Stomach (tissue), 9 donors: ENCODE results near the gene KLK12. TPM values are rescaled to one million over a fixed set of nuclear protein-coding genes. Genes with fewer than 3 reads are reported as not detected.
"Not testable (repeated sequence)": the region's sequence is repeated elsewhere in the genome, so short reads cannot be mapped to it uniquely, and the experiment has no call there.

Source experiments
- DNase-seq, 2 donors: peaks; one replicate each; pipeline versions ENCODE4 v3.0.0 to v3.0.0-alpha.2; 2013 to 2019
- H3K27ac ChIP-seq, 5 donors: fragments of 200-600 bp in 4 of 5; sonication (generic) in 4 of 5; one replicate each; pipeline ENCODE4 v1.5.1; 2013 to 2019; ENCODE audit warnings: mild to moderate bottlenecking in 1 of 5, moderate library complexity in 1 of 5
- H3K27me3 ChIP-seq, 3 donors: fragments of 200-600 bp; sonication (generic); one replicate each; pipeline ENCODE4 v1.5.1; 2017 to 2019; ENCODE audit warnings: mixed run types in 1 of 3
- H3K36me3 ChIP-seq, 4 donors: fragments of 200-600 bp; sonication (generic); 1 replicate in 3 of 4; 2 replicates in 1 of 4; pipeline ENCODE4 v1.5.1; 2016 to 2019
- H3K4me1 ChIP-seq, 4 donors: fragments of 200-600 bp; sonication (generic); one replicate each; pipeline ENCODE4 v1.5.1; 2016 to 2019
- H3K4me3 ChIP-seq, 4 donors: fragments of 200-600 bp; sonication (generic) in 3 of 4; one replicate each; pipeline ENCODE4 v1.5.1; 2016 to 2019; ENCODE audit warnings: mild to moderate bottlenecking in 1 of 4
- H3K9me3 ChIP-seq, 4 donors: fragments of 200-600 bp; sonication (generic); one replicate each; pipeline ENCODE4 v1.5.1; 2016 to 2019
- EP300 ChIP-seq: sonication (generic); formaldehyde crosslinking; IDR thresholded peaks from one replicate; pipeline ENCODE4 v1.6.1; 2017; ENCODE audit warnings: antibody characterized with exemption
- POLR2A ChIP-seq, 4 donors: fragments of 450-650 bp; IDR thresholded peaks; one replicate each; pipeline ENCODE4 v1.6.1; 2016; ENCODE audit warnings: antibody characterized with exemption in 4 of 4, control low read depth in 2 of 4, mild to moderate bottlenecking in 1 of 4, moderate library complexity in 1 of 4
- POLR2AphosphoS5 ChIP-seq, 3 donors: sonication (generic); formaldehyde crosslinking; IDR thresholded peaks; one replicate each; pipeline ENCODE4 v1.6.1; 2016; ENCODE audit warnings: antibody characterized with exemption in 3 of 3
- WGBS, 5 donors: extraction: QIAGEN DNeasy Blood & Tissue Kit in 3 of 5; methylation state at CpG; one replicate each; pipeline versions ENCODE4 v1.1.5 to v1.1.7; 2013 to 2018; 5-methylcytosine and 5-hydroxymethylcytosine counted together
- intact Hi-C: fragments of 100-400 bp; cut with DNase I; formaldehyde crosslinking; loops from one replicate; pipeline ENCODE4 v1.15.1; 2023; ENCODE audit warnings: low total_unique reads
- polyA plus RNA-seq, 3 donors: library from polyadenylated mRNA; stranded (reverse); fragments of 200-250 nt; gene quantifications; one replicate each; pipeline ENCODE4 v1.2.3, GENCODE V29; 2013
- total RNA-seq, 5 donors: library from RNA; depleted of rRNA; stranded (reverse); fragments of >200 nt; gene quantifications; one replicate each; pipeline versions ENCODE4 v1.1.0 to v1.2.3, GENCODE V29; 2014 to 2016
- TF ChIP-seq, protein P1 (sequence below), 7 experiments: fragments of 450-650 bp in 4 of 7; fragments of 200-600 bp in 3 of 7; sonication (generic) in 3 of 7; IDR thresholded peaks; one replicate each; pipeline ENCODE4 v1.5.1; 2016 to 2019; ENCODE audit warnings: antibody characterized with exemption in 7 of 7, control low read depth in 2 of 7, mild to moderate bottlenecking in 1 of 7
- donor health status: healthy with polysubstance abuse.
- donor health status: Bipolar disorder and iron deficiency.
- donor health status: healthy.

The KLK12 gene
- total and polyA plus RNA-seq, 8 donors, result 2.0 to 26.5 TPM; not detected in 6

DNA sequence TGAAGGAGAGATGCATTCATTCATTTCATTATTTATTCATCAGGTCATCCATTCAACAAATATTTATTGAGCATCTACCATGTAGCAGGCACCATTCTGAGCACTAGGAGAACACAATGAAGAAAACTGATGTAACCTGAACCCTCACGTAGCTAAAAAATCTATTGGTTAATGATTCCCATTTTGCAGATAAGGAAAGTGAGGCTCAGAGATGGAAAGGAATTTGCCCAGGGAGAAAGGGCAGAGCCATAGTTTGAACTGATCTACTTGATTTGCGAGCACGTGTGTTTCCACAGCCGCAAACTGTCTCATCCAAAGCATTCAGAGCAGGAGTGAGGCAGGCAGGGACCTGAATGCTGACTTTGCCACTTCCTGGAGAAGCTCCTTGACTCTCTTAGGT, 36.1 kb downstream of the KLK12 start:
- Histone ChIP-seq H3K27me3 (peaks cover 0 to 67% (median 36%) of the 10 kb centered on the region in 3 donors), H3K4me1 (peaks cover 0 to 9% (median 0%) of the 10 kb centered on the region in 4 donors), H3K4me3 (no peak overlapping the region), H3K36me3 (no peaks in the 10 kb centered on the region), H3K9me3 (peaks cover 0 to 3% (median 0%) of the 10 kb centered on the region in 4 donors), H3K27ac (no peak overlapping the region)
- WGBS, 5 donors, result 41 to 67% (median 54%) methylated on average over 4 of the region's 4 CpGs
- TF ChIP-seq POLR2A (IDR thresholded peaks at IDR 0.05), result no peak
- TF ChIP-seq POLR2AphosphoS5 (IDR thresholded peaks at IDR 0.05), result no peak
- TF ChIP-seq EP300, result no peak
- TF ChIP-seq, protein P1, sequence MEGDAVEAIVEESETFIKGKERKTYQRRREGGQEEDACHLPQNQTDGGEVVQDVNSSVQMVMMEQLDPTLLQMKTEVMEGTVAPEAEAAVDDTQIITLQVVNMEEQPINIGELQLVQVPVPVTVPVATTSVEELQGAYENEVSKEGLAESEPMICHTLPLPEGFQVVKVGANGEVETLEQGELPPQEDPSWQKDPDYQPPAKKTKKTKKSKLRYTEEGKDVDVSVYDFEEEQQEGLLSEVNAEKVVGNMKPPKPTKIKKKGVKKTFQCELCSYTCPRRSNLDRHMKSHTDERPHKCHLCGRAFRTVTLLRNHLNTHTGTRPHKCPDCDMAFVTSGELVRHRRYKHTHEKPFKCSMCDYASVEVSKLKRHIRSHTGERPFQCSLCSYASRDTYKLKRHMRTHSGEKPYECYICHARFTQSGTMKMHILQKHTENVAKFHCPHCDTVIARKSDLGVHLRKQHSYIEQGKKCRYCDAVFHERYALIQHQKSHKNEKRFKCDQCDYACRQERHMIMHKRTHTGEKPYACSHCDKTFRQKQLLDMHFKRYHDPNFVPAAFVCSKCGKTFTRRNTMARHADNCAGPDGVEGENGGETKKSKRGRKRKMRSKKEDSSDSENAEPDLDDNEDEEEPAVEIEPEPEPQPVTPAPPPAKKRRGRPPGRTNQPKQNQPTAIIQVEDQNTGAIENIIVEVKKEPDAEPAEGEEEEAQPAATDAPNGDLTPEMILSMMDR (IDR thresholded peaks at IDR 0.05), result no peak
- no peak for DNase-seq
- intact Hi-C loops, result no loop called here

DNA sequence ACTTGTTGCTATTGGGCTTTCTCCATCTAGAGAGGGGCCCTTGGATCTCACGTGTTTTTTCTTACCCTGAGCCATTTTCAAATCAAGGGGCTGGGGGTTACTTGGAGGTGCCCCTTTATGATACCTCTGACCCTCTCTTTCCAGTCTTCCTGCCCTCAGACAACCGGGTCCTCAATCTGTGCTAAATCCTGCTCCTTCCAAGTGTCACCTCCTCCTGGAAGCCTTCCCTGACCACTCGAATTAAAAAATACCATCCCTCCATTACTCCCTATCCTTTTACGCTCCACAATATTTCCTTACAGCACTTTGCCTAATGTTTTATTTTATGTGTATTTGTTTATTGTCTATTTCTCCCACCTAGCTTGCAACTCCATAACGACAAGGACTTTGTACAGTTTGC, 36.7 kb downstream of the KLK12 start:
- H3K4me3 ChIP-seq, result no peak overlapping the region
- H3K9me3 ChIP-seq, result peaks cover 0 to 3% (median 0%) of the 10 kb centered on the region in 4 donors
- 58 to 73% (median 60%) methylated on average over 5 of the region's 5 CpGs for WGBS, 5 donors
- intact Hi-C loops, result no loop called here
- no peak for DNase-seq
- TF ChIP-seq, protein P1 (IDR thresholded peaks at IDR 0.05), result no peak
- TF ChIP-seq EP300, result no peak
- TF ChIP-seq POLR2A (IDR thresholded peaks at IDR 0.05), result no peak
- TF ChIP-seq POLR2AphosphoS5 (IDR thresholded peaks at IDR 0.05), result no peak
- H3K27ac ChIP-seq, result no peak overlapping the region
- peaks cover 0 to 60% (median 34%) of the 10 kb centered on the region in 3 donors for H3K27me3 ChIP-seq
- no peaks in the 10 kb centered on the region for H3K36me3 ChIP-seq
- peaks cover 0 to 9% (median 0%) of the 10 kb centered on the region in 4 donors for H3K4me1 ChIP-seq

DNA sequence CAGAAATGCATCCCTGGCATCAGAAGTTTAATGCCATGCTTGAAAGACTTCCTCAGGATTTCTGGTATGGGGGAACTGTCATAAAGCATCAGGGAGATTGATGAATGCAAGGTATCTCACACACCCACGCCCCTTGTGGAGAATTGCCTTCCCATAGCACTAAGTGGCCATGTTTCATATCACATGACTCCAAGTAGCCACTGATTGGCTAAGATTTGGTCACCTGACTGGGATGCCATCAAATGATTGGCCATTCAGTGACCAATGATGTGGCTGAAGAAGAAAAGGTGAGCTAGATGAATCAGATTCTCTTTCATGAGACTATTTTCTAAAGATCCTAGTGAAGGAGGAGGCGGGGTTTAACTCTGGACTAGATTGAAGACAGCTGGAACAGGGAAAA, 40.7 kb downstream of the KLK12 start:
- Histone ChIP-seq H3K4me3 (no peak overlapping the region), H3K4me1 (no peaks in the 10 kb centered on the region), H3K27ac (no peak overlapping the region), H3K9me3 (no peaks in the 10 kb centered on the region), H3K27me3 (peaks cover 0 to 31% (median 4%) of the 10 kb centered on the region in 3 donors), H3K36me3 (no peaks in the 10 kb centered on the region)
- intact Hi-C loops, result no loop called here
- TF ChIP-seq POLR2A (IDR thresholded peaks at IDR 0.05), result no peak
- TF ChIP-seq POLR2AphosphoS5 (IDR thresholded peaks at IDR 0.05), result no peak
- TF ChIP-seq EP300, result no peak
- TF ChIP-seq, protein P1 (IDR thresholded peaks at IDR 0.05), result no peak
- WGBS, 5 donors, result 70 to 79% (median 73%) methylated on average over 2 of the region's 2 CpGs
- no peak for DNase-seq

DNA sequence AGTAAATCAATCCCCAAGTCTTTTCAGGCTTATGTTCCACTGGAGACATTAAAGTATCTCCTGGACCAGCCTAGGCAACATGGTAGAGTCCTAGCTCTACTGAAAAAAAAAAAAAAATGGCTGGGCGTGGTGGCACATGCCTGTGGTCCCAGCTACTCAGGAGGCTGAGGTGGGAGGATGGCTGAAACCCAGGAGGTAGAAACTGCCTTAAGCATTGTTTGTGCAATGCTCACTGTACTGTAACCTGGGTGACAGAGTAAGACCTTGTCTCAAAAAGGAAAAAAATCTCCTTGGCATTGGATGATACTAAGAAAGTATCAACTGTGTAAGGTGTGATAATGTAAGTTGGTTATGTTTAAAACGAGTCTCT, 42.2 kb downstream of the KLK12 start:
- DNase-seq, result no peak
- intact Hi-C loops, result no loop called here
- no peaks in the 10 kb centered on the region for H3K4me1 ChIP-seq
- WGBS, 5 donors, result 47 to 70% (median 55%) methylated on average over 2 of the region's 2 CpGs
- H3K9me3 ChIP-seq, result no peaks in the 10 kb centered on the region
- no peak overlapping the region for H3K27ac ChIP-seq
- no peak overlapping the region for H3K4me3 ChIP-seq
- H3K36me3 ChIP-seq, result no peaks in the 10 kb centered on the region
- peaks cover 0 to 33% (median 4%) of the 10 kb centered on the region in 3 donors for H3K27me3 ChIP-seq
- TF ChIP-seq POLR2A (IDR thresholded peaks at IDR 0.05) (no peak), EP300 (no peak), POLR2AphosphoS5 (IDR thresholded peaks at IDR 0.05) (no peak)
- TF ChIP-seq, protein P1 (IDR thresholded peaks at IDR 0.05), result no peak

DNA sequence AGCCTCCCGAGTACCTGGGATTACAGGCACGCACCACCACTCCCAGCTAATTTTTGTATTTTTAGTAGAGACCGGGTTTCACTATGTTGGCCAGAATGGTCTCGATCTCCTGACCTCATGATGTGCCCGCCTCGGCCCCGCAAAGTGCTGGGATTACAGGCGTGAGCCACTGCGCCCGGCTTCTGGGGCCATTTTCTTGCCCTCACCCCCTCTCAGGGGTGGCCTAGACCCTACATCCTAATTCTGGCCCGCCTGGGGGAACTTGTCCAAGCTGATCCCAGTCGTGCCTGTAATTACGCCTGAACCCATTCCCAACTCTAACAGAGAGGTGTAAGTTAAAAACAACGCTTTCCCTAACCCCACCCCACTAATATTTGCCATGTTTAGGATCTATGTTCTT, 50.4 kb downstream of the KLK12 start:
- H3K9me3 ChIP-seq, DNase-seq, intact Hi-C loops, H3K36me3 ChIP-seq, H3K4me1 ChIP-seq, H3K4me3 ChIP-seq, H3K27ac ChIP-seq: not testable (repeated sequence)
- H3K27me3 ChIP-seq, result peaks cover 0 to 85% (median 19%) of the 10 kb centered on the region in 3 donors
- 77 to 85% (median 83%) methylated on average over 9 to 14 of the region's 14 CpGs for WGBS, 5 donors
